Fibroblast of lung (primary cell): ENCODE measurements around the gene POLR1B.

Source experiments
- CTCF ChIP-seq, 2 donors: IDR thresholded peaks in 1 of 2; conservative IDR thresholded peaks in 1 of 2; 1 replicate in 1 of 2; 2 replicates in 1 of 2; pipeline ENCODE4 v1.5.1; 2011 to 2012; ENCODE audit warnings: low read length in 2 of 2, control low read depth in 1 of 2, inconsistent platforms in 1 of 2, low read depth in 1 of 2, mild to moderate bottlenecking in 1 of 2
- EZH2 ChIP-seq: IDR thresholded peaks from 2 replicates; pipeline ENCODE4 v1.5.1; 2012; ENCODE audit warnings: low read length, control low read depth, mild to moderate bottlenecking; ENCODE audit errors: missing control alignments

- TF ChIP-seq CTCF (conservative IDR thresholded peaks at IDR 0.05 in 1 of 2, IDR thresholded peaks at IDR 0.05 in 1 of 2; ENCODE audit: low read depth in 1 of 2, low read length in 2 of 2) (no peak), EZH2 (no peak)
Measured at GRCh38 chr2:112547333-112547732, 5.1 kb downstream of the POLR1B start.
